ENCODE results near the gene CFTR. TPM values are rescaled to one million over a fixed set of nuclear protein-coding genes. Genes with fewer than 3 reads are reported as not detected.

The CFTR gene
- total and polyA plus RNA-seq, 3 donors from 2014 or later, result 5.1 to 6.9 (median 5.1) TPM

- H3K27me3 ChIP-seq, result no peaks in the 10 kb centered on the region
- TF ChIP-seq CTCF (IDR thresholded peaks at IDR 0.05) (no peak), POLR2A (IDR thresholded peaks at IDR 0.05) (no peak)
- no peaks in the 10 kb centered on the region for H3K4me1 ChIP-seq
- no peaks in the 10 kb centered on the region for H3K36me3 ChIP-seq (ENCODE audit: low read depth, missing control alignments)
- H3K4me3 ChIP-seq, result no peak overlapping the region
- intact Hi-C loops (cut with DNase I; ENCODE audit: low total_unique reads), result no loop called here
- no peak overlapping the region for H3K27ac ChIP-seq
- 91 to 96% methylated on average over 3 of the region's 3 CpGs for WGBS, 2 donors
- H3K9me3 ChIP-seq, result no peaks in the 10 kb centered on the region
- no peak for DNase-seq
Observed at GRCh38 chr7:117631652-117632051, 151.8 kb downstream of the CFTR start.

GRCh38 chr7:117637937-117638336 lies 158.1 kb downstream of the CFTR start:
- TF ChIP-seq CTCF (IDR thresholded peaks at IDR 0.05), result no peak
- no peak for TF ChIP-seq POLR2A (IDR thresholded peaks at IDR 0.05)
- H3K4me3 ChIP-seq, result no peak overlapping the region
- WGBS, 2 donors, result 90 to 92% methylated on average over 2 of the region's 2 CpGs
- H3K36me3 ChIP-seq (ENCODE audit: low read depth, missing control alignments), result no peaks in the 10 kb centered on the region
- intact Hi-C loops (cut with DNase I; ENCODE audit: low total_unique reads), result no loop called here
- no peaks in the 10 kb centered on the region for H3K27me3 ChIP-seq
- no peak for DNase-seq
- H3K4me1 ChIP-seq, result no peaks in the 10 kb centered on the region
- H3K27ac ChIP-seq, result no peak overlapping the region
- no peaks in the 10 kb centered on the region for H3K9me3 ChIP-seq

- Histone ChIP-seq H3K4me1 (no peaks in the 10 kb centered on the region), H3K27ac (no peak overlapping the region), H3K36me3 (ENCODE audit: low read depth, missing control alignments) (no peaks in the 10 kb centered on the region), H3K27me3 (no peaks in the 10 kb centered on the region), H3K4me3 (no peak overlapping the region), H3K9me3 (no peaks in the 10 kb centered on the region)
- no peak for TF ChIP-seq CTCF (IDR thresholded peaks at IDR 0.05)
- no peak for TF ChIP-seq POLR2A (IDR thresholded peaks at IDR 0.05)
- intact Hi-C loops (cut with DNase I; ENCODE audit: low total_unique reads), result no loop called here
- no peak for DNase-seq
- 84 to 96% methylated on average over 2 of the region's 2 CpGs for WGBS, 2 donors
Observed at GRCh38 chr7:117639966-117640365, 160.1 kb downstream of the CFTR start.

- no peaks in the 10 kb centered on the region for H3K27me3 ChIP-seq
- no peaks in the 10 kb centered on the region for H3K9me3 ChIP-seq
- no peaks in the 10 kb centered on the region for H3K36me3 ChIP-seq (ENCODE audit: low read depth, missing control alignments)
- intact Hi-C loops (cut with DNase I; ENCODE audit: low total_unique reads), result no loop called here
- no peak for TF ChIP-seq CTCF (IDR thresholded peaks at IDR 0.05)
- TF ChIP-seq POLR2A (IDR thresholded peaks at IDR 0.05), result no peak
- H3K4me3 ChIP-seq, result no peak overlapping the region
- H3K4me1 ChIP-seq, result no peaks in the 10 kb centered on the region
- DNase-seq, result no peak
- no peak overlapping the region for H3K27ac ChIP-seq
Observed at GRCh38 chr7:117640465-117640864, 160.6 kb downstream of the CFTR start.

- Histone ChIP-seq H3K27ac (no peak overlapping the region), H3K9me3 (no peaks in the 10 kb centered on the region), H3K27me3 (no peaks in the 10 kb centered on the region), H3K4me3 (no peak overlapping the region), H3K36me3 (ENCODE audit: low read depth, missing control alignments) (no peaks in the 10 kb centered on the region), H3K4me1 (no peaks in the 10 kb centered on the region)
- intact Hi-C loops (cut with DNase I; ENCODE audit: low total_unique reads), result no loop called here
- TF ChIP-seq CTCF (IDR thresholded peaks at IDR 0.05) (no peak), POLR2A (IDR thresholded peaks at IDR 0.05) (no peak)
- DNase-seq, result no peak
Observed at GRCh38 chr7:117645481-117646165, 165.8 kb downstream of the CFTR start.
